Epithelial cell of prostate (primary cell): ENCODE results near the gene SEMA6A.

Experiments
- DNase-seq: peaks from one replicate; pipeline ENCODE4 v3.0.0-alpha.2; 2011; ENCODE audit warnings: low read depth, low spot score
- H3K27ac ChIP-seq: fragments of 450-650 bp; 2 replicates; pipeline ENCODE4 v1.5.1; 2017; ENCODE audit warnings: mild to moderate bottlenecking

Gene SEMA6A

DNA sequence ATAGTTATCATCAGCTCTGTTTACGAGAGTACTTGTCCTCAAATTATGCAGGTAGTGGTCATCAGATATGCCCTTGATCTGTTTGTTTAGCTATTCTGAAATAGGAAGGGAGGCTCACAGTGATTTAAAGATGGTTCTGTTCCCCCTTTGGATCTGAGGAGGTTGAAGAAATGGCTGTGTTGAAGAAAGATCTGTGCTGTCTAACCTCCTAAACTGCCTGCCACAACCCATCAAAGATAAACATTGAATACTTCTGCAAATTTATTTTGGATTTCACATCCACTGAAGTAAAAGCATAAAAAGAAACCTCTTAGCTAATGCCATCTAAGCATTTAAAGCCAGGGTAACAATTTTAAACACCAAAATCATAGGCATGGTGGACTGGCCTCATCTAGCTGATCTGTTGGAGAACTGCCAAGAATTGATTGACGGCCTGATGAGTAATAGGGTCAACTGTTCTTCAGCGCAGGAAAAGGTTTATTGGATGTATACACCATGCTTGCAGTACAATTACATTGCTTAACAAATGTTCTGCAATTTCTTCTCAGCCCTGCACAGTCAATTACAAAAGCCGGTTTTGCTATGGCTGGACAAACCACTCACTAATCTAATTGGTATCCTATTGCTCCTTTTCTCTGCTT is 97.6 kb downstream of the SEMA6A start:
- H3K27ac ChIP-seq = no peak overlapping the region
- no peak for DNase-seq

DNA sequence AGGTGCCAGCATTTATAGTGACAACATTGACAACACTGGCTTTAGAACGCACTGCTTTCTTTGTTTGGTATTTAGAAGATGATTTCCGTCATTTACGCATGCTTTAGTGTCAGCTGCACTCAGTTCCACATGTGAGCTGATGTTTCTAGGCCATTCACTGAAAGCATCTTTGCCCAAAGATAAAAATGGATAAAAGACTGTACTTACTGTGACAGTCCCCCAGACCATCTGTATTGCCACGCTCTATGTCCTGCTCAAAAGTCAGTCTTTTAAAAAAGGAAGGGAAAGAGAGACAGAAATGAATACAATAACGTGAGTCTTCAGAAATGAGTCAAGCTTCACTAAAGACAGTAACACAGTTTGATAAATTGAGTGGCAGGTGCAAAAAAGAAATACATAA is 99.3 kb downstream of the SEMA6A start:
- no peak for DNase-seq
- H3K27ac ChIP-seq = no peak overlapping the region

DNA sequence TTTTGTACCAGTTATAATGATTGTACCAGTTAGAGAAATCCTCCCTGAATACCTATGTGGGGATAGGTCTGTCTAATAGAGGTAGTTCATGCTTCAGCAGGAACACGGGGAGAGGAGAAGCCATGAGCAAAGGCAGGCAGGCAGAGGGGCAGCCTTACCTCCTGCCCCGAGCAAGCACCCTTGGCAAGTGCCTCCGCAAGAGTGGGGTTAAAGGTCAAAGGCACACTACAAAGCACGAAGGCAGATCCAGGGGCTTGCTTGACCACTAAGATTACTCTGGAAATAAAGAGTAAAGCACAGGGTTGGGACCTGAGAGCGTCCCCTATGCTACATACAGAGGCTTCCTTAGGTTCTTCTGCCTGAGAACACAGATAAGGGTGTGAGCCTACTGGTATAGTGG is 100.9 kb downstream of the SEMA6A start:
- DNase-seq = no peak

DNA sequence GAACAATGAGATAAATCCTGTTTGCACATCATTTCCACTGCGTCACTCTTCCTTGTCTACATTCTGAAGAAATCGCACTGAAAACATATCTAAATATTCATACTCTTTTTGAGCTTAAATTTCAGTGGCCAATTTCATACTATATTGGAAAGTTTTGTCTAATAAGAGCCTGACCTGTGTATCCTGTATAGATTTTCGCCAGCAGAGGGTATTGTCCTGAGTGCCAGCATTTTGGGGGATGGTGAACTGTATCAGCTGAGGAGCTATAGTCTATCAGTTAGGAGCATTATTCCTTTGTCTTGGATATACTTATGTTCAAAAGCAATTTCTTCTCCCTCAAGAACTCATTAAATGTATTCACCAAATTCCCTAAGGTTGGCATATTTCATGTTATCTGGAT is 102.3 kb downstream of the SEMA6A start:
- no peak for DNase-seq

More for the DNA sequence above, 100.9 kb downstream of the SEMA6A start:
- H3K27ac ChIP-seq = no peak overlapping the region

DNA sequence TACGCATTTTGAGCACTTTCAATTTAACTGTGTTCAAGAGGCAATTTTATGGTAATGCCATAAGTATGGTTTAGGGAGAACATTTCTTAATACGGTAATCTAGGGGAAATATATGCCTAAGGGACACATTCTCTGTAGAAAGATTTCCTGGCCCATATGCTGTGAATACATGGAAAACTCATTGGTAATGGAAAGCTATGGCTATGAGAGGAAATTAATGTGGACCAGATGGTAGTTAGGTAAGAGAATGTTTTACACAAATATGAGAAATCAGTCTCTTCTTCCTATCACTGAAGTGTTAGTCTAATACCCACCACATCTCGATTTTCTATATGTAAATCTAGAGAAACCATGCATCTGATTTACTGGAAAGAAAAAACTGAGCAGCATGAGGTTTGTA is 105.0 kb downstream of the SEMA6A start:
- DNase-seq = no peak
- no peak overlapping the region for H3K27ac ChIP-seq

More for the DNA sequence above, 102.3 kb downstream of the SEMA6A start:
- no peak overlapping the region for H3K27ac ChIP-seq

DNA sequence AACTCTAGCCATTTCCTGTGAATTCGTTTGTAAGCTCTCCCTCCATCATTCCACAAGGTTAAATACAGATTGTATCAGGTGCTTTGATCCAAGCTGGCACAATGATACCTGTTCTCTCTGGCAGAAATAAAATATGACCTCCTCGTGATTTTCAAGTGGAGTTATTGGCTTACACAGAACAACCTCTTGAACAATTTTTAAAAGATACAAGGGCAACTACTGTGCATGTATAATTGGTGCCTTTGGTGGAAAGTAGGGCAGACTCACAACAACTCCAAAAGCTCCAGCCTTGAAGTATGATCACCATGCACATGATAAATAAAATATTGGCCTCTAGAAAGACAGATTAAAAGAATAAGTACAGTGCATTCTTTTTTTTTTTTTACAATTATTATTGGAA is 106.0 kb downstream of the SEMA6A start:
- DNase-seq = no peak
- H3K27ac ChIP-seq = no peak overlapping the region

DNA sequence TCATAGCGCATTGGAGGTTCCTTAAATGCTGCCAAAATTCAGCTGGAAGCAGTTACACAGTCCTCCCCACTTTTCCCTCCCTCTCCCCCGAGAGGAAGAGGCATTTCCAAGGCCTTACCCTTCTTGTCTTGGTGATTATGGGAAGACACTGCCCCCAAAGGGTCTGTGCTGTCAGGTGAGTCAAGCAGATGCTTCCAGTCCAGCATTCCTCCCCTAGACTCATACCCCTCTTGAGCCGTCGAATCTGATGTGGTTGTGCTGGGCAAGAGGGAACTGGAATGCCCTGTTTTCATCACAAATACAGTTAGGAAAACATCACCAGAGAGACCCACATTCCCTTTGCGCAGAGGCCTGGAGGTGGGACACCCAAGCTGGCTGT is 107.2 kb downstream of the SEMA6A start:
- H3K27ac ChIP-seq = no peak overlapping the region
- no peak for DNase-seq

DNA sequence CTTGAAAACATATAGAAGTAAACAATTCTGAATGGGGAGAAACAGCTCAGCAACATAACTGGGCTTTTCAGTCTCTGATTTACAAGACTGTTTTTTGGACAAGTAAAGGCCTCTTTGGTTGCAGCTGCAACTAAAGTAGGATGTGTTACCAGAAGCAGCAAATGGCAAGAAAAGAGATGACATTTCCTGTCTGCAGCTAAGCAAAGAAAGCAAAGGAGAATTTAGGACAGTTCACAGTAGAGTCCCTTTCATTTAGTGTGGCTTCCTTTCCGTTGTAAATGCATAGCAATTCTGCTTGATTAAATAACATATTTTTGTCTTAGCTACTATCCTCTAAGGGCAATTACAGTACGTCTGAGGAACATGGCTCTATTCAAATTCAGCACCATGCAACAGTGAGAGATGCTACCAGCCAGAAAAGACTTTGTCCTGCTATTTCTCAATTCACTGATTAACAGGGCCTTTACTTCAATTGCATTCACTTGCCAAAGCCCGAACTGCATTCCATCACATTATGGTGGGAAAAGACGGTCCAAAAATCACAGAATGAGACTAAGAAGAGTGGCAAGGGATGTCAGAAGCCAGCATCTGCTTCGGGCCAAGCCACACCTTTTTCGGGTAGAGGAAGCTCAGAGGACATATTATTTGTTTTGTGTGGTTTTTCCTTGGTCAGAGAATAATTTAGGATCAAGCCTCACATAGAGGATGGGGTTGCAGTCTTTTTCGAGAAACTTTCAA is 107.7 kb downstream of the SEMA6A start:
- no peak overlapping the region for H3K27ac ChIP-seq
- DNase-seq = no peak

DNA sequence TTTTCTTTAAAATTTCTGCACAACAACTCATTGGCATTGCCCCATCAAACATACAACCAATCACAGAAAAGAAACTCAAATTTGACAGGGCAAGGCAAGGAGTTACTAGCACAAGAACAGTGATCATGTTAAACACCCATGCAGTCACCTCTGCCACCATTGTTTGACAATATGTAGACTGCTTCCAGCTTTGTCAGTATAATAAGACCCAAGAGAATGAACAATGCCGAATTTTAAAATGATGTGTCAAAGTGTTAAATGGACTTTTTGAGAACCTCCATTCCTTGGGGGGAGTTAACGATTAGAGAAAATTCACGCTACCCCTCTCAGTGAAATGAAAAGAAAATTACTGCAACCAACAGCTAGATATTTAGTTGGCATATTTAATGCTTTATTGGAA is 109.2 kb downstream of the SEMA6A start:
- no peak overlapping the region for H3K27ac ChIP-seq
- DNase-seq = no peak

DNA sequence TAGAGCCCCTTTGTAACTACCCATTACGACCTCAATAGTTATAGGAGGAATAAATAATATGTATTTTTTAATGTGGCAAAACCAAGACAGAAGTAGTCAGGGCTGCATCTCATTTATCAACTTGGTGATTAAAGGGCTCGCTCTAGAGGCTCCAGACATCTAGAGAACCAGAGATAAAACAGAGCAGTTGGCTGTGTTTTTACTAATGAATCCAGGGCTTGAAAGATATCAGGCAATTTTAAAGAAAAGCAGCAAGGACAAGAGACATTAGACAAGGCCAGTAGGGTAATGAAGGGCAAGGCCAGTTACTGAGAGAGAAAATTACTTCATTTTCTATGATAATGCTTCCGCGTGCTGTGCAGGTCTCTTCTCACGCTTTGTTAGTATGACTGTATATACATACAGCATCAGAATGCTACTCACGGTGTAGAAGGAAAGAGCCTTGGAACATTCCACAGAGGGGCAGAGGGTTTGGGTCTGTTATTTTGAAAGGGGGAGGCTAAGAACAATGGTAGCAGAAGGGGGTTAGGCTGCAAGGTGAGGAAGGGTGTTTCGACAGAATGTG is 110.4 kb downstream of the SEMA6A start:
- no peak overlapping the region for H3K27ac ChIP-seq
- DNase-seq = no peak

DNA sequence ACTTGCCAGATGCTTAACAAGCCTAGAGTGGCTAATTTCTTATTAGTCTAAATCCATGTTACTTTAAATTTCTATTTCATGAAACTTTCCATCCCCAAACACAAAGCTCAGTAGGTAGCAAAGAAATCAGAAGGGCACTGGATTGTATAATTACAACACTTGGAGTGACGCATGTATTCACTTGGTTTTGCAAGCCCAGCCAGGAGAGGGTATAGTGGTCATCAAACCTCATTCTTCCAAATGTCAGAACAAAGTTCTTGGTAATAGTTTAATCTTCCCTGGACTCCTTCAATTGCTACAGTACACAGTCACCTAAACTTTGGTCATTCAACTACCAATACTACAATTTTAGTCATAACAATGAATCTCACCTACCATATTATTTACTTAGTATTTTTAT is 112.1 kb downstream of the SEMA6A start:
- DNase-seq = no peak
- H3K27ac ChIP-seq = no peak overlapping the region

DNA sequence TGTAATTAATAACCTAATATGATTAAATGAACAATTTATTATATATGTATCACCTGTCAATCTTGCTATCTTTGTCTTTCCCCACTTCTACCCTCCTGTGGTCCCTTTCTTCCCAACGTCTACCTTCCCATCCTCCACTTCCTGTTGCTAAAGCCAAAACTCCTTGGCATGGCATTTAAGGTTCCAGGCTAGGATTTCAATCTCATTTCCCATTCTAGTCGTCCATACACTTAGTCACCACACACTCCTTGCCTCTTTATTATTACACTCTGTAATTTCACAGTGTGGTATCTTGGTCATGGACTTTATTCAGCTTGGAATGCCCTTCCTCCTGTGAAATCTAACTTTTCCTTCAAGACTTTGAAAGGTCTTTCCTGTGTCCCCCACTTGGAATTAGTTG is 115.3 kb downstream of the SEMA6A start:
- no peak for DNase-seq
- no peak overlapping the region for H3K27ac ChIP-seq

DNA sequence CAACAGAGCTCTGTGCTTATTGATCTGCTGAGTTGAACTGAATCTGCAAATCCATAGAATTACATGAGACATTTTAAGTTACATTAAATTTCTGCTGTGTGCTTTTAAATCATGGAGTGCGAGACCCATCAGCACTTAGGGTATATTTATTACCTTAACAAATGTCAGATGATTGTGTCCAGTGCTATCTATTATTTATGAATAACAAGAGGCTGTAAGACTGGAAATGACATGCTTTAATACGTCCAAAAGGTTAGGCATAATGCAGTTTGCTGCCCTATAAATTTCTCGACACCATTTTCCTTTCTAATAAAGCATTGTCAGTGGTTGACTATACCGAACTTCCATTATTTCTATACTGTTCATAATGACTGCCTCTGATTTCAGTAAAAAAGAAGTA is 117.6 kb downstream of the SEMA6A start:
- DNase-seq = no peak
- no peak overlapping the region for H3K27ac ChIP-seq

DNA sequence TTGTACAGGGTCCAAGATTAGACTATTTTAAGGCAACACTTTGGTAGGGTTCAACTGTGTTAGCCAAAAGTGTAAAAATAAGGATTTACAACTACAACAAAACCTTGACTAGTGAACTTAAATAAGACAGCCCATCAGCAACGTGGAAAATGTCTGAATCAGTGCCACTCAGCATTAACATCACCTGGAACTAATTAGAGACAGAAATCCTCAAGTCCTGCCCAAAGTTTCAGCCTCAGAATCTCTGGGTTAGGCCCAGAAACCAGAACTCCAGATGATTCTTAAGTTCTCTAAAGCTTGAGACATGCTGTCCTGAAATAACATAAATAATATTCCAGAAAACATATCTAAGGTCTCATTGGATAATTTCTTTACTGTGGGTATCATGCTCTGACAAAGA is 118.6 kb downstream of the SEMA6A start:
- H3K27ac ChIP-seq = no peak overlapping the region
- DNase-seq = no peak

DNA sequence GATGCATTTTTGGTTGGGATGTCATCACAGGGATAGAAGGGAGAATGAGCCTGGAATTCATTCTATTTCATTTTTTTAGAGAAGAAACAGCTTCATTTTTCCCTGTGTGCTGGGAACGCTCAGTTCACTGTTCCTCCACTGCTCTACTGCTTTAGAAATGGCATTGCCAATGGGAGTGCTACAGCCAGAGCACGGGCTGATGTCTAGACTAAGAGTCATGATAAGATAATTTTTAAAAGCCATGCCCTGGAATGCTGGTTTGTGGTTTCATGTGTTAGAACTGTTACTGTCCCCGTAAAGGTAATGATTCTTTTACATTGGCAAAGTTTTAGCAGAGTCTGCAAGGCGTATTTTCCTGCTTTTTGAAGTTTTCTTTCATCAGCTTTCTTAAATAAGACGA is 119.6 kb downstream of the SEMA6A start:
- no peak for DNase-seq
- no peak overlapping the region for H3K27ac ChIP-seq

DNA sequence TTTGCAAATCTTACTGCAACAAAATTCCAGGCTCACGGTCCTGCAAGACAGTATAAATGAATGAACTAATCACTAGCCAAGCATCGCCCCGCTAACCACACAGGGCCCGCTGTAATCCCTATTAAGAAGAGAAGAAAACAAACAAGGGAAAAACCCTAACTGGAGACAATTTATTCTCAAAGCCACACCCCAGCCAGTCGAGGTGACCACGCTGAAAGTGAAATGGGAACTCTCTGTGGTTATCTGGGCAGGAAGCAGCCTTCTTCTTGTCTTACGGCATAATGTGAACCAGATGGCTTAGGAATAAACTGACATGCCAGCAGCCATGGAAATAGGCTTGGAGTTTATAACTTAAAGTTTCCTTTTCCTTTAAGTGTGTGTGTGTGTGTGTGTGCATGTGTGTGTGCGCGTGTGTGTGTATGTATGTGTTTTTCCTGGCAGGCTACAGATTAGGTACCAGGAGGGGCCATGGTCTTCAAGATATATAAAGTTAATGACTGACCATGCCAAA is 120.2 kb downstream of the SEMA6A start:
- H3K27ac ChIP-seq = no peak overlapping the region
- no peak for DNase-seq

DNA sequence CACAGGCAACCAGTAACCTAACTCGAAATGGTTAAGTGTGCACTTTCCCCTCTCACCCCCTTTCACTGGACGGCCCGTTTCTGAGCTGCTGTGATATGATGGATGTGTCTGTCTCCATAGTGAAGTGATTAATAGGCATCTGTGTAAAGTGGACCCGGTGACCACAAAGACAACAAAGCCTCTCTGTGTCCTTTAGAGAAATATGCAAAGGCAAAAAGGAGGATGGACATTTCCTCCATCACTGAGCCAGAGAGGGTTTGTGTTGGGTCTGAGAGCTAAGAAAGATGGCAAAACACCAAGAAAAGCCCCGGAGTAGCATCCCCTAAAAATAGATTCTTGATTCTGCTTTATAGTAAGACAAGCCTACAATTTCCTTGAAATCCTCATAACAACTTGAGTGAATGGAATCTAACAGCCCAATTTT is 120.6 kb downstream of the SEMA6A start:
- H3K27ac ChIP-seq = no peak overlapping the region
- DNase-seq = no peak

DNA sequence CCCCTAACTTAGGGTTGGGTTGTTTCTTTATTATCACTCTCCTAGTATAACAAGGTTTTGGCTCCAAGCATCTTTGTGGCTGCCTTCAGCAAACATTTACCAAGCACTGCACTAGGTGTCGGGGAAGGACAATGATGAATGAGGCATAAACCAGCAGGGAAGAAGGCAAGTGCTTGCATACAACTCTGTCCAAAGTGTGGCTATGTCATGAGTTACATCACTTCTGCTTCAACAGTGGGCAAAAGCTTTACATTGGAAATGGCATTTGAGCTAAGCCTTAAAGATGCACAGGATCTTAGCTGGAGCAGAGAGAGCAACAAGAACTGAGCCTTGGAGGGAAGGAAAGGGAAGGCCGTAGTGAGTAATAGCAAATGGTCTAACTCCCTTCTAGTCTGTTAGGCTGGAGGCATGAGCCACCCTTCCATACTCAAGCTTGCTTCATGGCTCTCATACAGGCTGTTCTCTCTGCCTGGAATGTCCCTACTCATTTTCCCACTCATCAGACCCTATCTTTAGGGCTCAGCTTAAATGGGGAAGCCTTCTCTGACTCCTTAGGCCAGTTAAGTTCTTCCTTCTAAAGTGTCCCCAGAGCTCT is 121.8 kb downstream of the SEMA6A start:
- H3K27ac ChIP-seq = no peak overlapping the region
- no peak for DNase-seq

DNA sequence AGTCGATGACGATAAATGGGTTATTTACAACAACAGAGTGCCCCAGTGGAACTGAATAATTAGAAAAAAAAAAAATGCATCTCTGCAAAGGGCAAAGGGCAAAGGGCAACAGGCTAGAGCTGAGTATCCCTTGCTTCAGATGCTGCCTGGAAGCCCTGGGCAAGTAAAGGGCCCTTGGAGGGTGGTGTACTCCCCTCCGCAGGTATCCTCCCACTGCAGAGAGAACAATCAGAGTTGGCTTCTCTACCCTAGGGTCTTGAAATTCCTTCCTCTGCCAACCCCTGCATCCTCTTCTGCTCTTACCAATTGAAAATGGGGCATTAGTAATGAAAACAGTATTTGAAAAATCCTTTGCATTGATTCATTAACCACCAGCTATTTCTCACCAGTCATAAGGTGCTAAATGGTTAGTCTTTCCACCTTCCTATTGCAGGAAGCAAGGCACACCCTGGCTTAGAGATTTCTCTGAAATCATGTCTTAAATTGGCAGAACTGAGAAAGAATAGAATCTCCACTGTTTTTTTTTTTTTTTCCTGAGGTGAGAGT is 122.6 kb downstream of the SEMA6A start:
- no peak for DNase-seq
- no peak overlapping the region for H3K27ac ChIP-seq

DNA sequence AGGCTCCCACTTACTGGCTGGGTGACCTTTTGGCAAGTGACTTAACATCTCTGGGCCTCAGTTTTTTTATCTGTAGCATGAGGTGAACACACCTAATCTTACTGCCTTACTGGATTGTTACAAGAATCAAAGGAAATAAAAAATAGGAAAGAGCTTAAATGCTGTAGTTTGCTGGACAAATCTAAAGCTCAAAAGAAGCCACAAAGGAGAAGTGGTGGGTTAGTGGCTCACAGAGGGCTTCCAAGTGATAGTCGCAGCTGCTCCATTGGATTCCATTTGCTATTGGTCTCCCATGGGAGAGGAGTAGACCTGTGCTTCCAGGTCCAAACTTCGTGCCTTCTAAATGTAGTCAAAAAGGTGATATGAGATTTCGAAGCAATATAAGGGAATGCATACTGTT is 123.6 kb downstream of the SEMA6A start:
- DNase-seq = no peak
- H3K27ac ChIP-seq = no peak overlapping the region

DNA sequence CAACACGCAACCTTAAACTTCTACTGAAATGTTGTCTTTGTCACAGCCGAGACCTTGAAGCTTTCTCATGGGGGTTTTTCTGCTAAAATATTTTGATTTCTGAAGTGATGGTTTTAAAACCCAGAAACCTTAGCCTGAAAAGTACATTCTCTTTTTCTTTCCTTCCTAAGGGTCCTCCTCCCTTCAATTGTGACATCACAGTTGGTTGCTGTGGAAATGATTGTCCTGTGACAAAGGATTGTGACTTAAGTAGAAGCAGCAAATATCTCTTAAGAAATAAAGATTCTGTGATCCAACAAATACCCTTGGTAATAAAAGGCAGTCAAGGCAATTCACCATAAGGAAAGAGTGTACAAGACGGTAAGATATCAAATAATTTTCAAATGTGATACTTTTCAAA is 125.2 kb downstream of the SEMA6A start:
- H3K27ac ChIP-seq = no peak overlapping the region
- no peak for DNase-seq
